HG02938 (cell line): ENCODE data around the gene DDX23.

Experiments used
- ATAC-seq: cut with Tn5 transposase; IDR thresholded peaks from one replicate; pipeline ENCODE4 v1.9.1; 2021; ENCODE audit warnings: mild to moderate bottlenecking, moderate library complexity; ENCODE audit not compliant: unreplicated experiment

DDX23 gene

GRCh38 chr12:48800971-48801370, 51.0 kb downstream of the DDX23 start:
- no peak for ATAC-seq

DNA sequence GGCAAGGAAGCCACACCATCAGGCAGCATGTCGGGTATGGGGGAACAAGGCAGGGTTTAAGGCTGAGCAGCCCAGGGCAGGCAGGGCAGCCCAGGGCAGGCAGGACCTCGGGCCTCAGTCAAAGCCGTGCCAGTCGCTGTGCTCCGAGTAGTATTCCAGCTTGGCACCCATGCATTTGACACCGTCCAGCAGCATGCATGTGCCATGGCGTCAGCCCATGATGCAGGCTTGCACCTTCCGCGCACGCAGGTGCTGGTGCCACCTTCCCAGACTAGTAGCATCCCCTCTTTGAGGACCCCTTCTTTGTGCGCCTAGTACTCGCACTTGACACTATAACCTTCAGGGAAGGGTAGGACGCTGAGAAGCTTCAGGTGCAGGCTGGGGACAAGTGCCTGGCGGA, 51.5 kb downstream of the DDX23 start:
- no peak for ATAC-seq

GRCh38 chr12:48796976-48797375, 55.0 kb downstream of the DDX23 start:
- no peak for ATAC-seq

GRCh38 chr12:48795550-48796455, 56.2 kb downstream of the DDX23 start:
- ATAC-seq = no peak

DNA sequence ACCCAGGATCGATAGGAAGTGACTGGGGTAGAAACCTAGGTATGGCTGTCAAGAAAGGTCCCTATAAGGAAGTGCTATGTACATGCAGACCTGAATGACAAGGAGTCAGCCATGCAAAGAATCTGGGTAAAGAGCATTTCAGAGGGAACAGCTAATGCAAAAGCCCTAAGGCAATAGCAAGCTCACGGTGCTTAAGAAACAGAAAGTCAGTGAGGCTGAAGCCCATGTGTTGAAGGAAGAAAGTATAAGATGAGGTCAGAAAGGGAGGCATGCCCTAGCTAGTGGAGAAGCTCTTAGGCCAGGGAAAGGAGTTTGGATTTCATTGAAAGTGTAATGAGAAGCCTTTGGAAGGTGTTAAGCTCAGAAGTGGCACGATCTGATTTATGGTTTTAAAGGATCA, 57.1 kb downstream of the DDX23 start:
- ATAC-seq = no peak

DNA sequence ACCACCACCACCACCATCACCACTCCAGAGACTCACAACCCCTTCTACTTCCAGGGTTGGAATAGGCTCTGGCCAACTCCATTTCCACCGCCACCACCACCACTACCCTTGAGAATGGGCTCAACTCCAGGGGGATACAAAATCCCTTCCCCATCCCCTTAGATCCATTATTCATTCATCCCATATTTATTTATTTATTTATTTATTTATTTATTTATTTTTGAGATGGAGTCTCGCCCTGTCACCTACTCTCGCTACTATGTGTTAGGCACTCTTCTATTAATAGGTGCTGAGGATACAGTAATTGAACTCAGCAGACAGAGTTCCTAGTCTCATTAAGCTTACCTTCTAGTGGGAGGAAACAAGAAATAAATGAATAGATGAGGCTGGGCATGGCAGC, 58.3 kb downstream of the DDX23 start:
- ATAC-seq = no peak

DNA sequence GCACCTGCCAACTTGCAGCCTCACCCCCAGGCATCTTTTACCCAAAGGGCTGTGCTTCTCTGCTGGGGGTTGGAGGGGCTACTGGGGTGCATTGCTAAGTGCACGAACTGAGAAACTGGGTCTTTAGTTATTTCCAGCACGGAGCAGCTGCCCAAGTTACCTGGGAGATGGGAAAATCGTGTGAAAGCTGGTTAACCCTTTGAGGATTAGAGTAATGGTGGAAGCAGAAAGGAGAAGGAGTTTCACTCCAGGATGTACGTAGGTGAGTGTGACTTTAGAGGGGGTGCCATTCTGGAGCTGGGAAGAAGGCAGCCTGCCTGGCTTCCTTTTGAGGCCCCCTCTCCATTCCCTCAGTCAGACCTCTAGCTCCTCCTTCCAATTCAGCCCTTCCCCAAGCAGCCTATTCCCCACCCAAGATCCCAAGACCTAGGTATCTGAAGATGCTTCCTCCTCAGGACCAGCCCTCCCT, 62.1 kb downstream of the DDX23 start:
- no peak for ATAC-seq

- no peak for ATAC-seq
Observed at GRCh38 chr12:48788854-48789775, 62.8 kb downstream of the DDX23 start, which contains the start of gene ADCY6. Gene ADCY6 (minus strand): TSS chr12:48789089. CDS start chr12:48783434, 5,655 bp downstream.

DNA sequence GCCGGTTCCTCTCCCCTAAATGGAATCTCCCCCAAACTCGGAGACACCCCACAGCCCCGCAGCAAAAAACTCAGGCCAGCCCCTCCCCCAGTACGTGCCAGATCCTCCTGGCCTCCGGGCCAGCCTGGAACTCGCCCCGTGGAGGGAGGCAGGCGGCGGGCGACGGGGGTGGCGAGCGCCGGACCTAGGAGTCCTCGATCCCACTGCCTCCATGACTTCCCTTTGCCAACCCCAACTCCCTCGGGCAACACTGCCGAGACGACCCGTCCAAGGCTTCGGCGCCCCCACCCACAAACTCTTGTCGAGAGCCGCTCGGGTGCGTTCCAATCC, 63.5 kb downstream of the DDX23 start:
- ATAC-seq = no peak

- no peak for ATAC-seq
Observed at GRCh38 chr12:48787791-48788523, 64.0 kb downstream of the DDX23 start.

DNA sequence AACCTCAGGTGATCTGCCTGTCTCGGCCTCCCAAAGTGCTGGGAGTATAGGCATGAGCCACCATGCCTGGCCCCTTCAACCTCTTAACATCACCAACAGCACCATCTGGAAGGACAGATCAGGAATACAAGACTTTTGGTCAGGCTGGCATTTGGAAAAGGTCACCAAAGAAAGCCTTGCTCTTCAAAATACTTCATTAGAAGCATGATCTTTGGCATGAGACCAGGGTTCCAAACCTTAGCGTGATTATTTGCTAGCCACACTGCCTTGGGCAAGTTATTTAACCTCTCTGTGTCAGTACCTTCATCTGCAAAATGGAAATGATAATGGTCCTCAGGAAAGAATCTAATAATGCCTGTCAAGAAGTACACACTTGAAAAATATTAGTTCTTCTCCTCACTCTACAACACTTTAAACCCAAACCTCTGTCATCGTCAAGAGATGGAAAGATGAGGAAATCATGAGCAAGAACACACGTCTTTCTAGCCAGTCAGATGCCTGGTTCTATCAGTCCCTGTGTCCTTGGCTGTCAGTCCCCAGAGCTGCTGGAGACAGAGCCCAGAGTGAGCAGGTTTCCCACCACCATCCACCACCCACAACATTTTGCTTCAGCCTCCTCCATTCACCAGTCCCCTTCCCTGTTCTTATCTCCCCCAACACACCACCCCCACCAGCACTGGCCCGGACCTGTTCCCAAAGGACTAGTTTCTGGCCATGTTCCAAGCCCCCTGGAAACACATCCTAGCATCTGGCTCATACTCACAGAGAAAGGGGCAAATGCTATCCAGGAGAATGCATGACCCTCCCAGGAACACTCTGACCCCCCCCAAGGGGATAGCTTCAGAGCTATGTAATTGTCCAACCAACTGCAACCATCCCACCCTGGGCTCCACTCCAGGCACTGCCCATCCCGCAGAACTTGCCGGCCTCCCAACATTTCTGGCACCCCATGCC, 65.1 kb downstream of the DDX23 start:
- ATAC-seq = no peak

DNA sequence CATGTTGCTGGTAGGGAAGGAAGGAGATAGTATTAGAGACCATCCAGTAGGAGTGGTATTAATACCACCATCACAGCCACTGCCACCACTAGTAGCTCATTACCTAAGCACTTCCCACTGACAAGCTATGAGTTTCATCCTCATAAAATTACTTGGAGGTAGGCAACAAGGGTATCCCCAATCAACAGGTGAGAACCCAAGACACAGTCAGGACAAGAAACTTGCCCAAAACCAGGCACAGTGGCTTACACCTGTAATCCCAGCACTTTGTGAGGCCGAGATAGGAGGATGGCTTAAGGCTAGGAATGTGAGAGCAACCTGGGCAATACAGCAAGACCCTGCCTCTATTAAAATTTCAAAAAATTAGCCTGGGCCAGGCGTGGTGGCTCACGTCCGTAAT, 68.5 kb downstream of the DDX23 start:
- no peak for ATAC-seq

DNA sequence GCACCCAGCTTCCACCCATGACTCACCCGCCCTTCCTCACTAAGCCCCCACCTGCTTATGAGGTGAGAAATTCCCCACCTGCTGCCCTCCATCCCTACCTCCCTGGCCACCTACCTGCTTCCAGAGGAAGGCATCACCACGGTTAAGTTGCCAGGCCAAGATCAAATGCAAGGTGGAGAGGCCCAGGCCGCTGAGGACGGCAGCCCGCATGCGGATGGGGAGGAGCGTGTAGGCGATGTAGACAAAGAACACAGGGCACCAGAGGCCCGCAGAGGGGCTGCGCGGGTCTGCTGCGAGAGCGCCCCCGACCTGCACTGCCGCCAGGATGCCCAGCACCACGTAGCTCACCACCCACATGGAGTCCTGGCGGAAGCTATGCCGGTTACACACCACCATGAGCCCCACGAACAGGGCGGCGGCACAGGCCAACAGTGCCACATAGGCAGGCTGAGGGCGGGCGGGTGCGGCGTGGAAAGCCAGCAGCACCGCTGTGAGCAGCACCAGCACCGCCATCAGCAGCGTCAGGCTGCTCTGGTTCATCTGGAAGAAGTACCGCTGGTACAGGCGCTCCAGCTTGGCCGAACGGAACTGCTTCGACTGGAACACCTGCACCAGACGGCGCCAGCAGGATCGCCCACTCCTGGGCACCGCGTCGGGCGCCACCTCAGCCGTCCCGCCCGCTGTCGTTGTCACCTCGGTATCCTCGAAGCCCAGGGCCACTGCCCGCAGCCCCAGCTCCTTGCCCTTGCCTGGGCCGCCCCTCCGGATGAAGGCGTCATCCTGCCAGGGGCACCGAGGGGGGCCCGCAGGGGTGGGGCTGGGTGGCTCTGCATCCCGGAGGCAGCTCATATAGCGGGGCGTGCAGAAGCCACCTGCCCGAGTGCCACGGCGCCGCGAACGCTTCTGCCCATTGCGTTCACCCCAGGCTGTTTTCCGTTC, 69.2 kb downstream of the DDX23 start:
- ATAC-seq = no peak

DNA sequence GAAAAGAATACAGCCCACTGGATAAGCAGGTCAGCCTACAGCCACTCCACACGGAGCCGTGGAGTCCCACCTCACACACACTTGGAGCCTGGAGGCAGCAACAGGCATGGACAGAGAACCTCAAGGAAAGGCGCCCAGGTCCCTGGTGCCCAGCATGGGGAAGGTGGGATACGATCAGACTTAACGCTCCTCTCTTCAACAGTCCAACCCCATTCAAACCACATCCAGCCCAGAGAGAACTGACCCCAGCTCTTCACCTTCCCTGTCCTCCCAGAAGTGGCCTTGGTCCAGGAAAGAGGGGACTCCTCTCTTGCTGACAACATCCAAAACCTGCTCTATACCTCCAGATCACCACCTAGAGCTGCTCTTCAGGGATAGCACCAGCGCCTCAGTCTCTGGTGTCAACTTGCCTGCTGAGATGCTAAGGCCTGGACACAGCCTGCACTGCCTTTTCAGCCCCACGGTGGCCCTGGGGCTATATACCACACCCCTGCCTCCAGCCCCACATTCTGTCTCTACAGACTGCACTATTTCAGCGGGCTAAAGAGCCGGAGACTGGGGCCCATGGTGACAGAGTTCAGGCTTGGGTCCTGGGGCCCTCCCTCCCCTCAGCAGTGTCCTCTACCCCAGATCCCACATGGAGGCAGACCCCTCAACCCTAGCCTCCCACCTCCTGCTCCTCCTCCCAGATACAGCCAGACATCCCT, 70.1 kb downstream of the DDX23 start:
- no peak for ATAC-seq

- ATAC-seq = no peak
Observed at GRCh38 chr12:48780381-48781025, 71.5 kb downstream of the DDX23 start.

DNA sequence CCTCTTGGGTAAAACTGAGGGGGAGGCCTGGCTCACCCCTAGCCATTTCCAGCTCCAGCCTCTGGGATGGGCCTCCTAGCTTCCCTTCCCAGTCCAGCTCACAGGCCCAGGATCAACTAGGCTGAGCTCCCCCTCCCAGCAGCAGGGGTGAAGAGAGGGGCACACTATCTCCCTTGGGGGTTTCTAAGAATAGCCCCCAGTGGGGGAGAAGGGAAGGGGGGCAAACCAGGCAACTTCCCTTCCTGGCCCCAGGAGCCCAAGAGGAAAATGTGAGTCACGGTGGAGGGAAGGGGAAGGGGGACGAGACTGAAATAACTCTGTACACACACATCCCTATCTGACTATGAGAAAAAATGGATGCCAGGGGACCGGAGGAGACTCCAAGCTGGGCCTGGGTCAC, 72.1 kb downstream of the DDX23 start:
- ATAC-seq = no peak
